KOPT-K1 (cell line): Measurements from ENCODE around the gene SLC1A7.

Source experiments
- H3K27ac ChIP-seq: fragments of 200-600 bp; sonication (generic); 2 replicates; pipeline ENCODE4 v1.5.1; 2016; ENCODE audit warnings: antibody characterized with exemption, mild to moderate bottlenecking, low read depth, low read length; ENCODE audit not compliant: poor library complexity, severe bottlenecking
- H3K36me3 ChIP-seq: fragments of 200-600 bp; sonication (generic); 2 replicates; pipeline ENCODE4 v1.5.1; 2017; ENCODE audit warnings: antibody characterized with exemption, mild to moderate bottlenecking, low read length, moderate library complexity; ENCODE audit not compliant: insufficient read depth
- H3K9me3 ChIP-seq: fragments of 200-600 bp; sonication (generic); 2 replicates; pipeline ENCODE4 v1.5.1; 2017; ENCODE audit warnings: antibody characterized with exemption, low read length, mild to moderate bottlenecking; ENCODE audit not compliant: insufficient read depth, poor library complexity, severe bottlenecking

Gene SLC1A7

GRCh38 chr1:53132176-53132575 lies 10.3 kb downstream of the SLC1A7 start:
- Histone ChIP-seq H3K36me3 (no peaks in the 10 kb centered on the region), H3K27ac (no peak overlapping the region), H3K9me3 (no peaks in the 10 kb centered on the region)

- no peaks in the 10 kb centered on the region for H3K36me3 ChIP-seq
- H3K27ac ChIP-seq, result no peak overlapping the region
- H3K9me3 ChIP-seq, result no peaks in the 10 kb centered on the region
These were observed 10.9 kb downstream of the SLC1A7 start for GRCh38 chr1:53131590-53131938.

GRCh38 chr1:53130878-53131589 lies 11.4 kb downstream of the SLC1A7 start:
- H3K9me3 ChIP-seq, result no peaks in the 10 kb centered on the region
- no peak overlapping the region for H3K27ac ChIP-seq
- no peaks in the 10 kb centered on the region for H3K36me3 ChIP-seq

- Histone ChIP-seq H3K36me3 (no peaks in the 10 kb centered on the region), H3K27ac (no peak overlapping the region), H3K9me3 (no peaks in the 10 kb centered on the region)
These were observed 11.9 kb downstream of the SLC1A7 start for GRCh38 chr1:53130598-53130877.

- Histone ChIP-seq H3K9me3 (no peaks in the 10 kb centered on the region), H3K36me3 (no peaks in the 10 kb centered on the region), H3K27ac (no peak overlapping the region)
These were observed 12.4 kb downstream of the SLC1A7 start for GRCh38 chr1:53129891-53130597.

- H3K36me3 ChIP-seq, result no peaks in the 10 kb centered on the region
- no peaks in the 10 kb centered on the region for H3K9me3 ChIP-seq
These were observed 14.0 kb downstream of the SLC1A7 start for GRCh38 chr1:53128401-53128800.

GRCh38 chr1:53127546-53127945 lies 14.9 kb downstream of the SLC1A7 start:
- no peaks in the 10 kb centered on the region for H3K36me3 ChIP-seq

More at GRCh38 chr1:53128401-53128800, 14.0 kb downstream of the SLC1A7 start:
- H3K27ac ChIP-seq, result no peak overlapping the region

GRCh38 chr1:53126495-53126894 lies 15.9 kb downstream of the SLC1A7 start:
- Histone ChIP-seq H3K27ac (no peak overlapping the region), H3K9me3 (no peaks in the 10 kb centered on the region), H3K36me3 (no peaks in the 10 kb centered on the region)

More at GRCh38 chr1:53127546-53127945, 14.9 kb downstream of the SLC1A7 start:
- Histone ChIP-seq H3K27ac (no peak overlapping the region), H3K9me3 (no peaks in the 10 kb centered on the region)

GRCh38 chr1:53125623-53126360 lies 16.6 kb downstream of the SLC1A7 start:
- Histone ChIP-seq H3K27ac (no peak overlapping the region), H3K36me3 (no peaks in the 10 kb centered on the region), H3K9me3 (no peaks in the 10 kb centered on the region)

GRCh38 chr1:53125122-53125521 lies 17.3 kb downstream of the SLC1A7 start:
- H3K27ac ChIP-seq, result no peak overlapping the region

GRCh38 chr1:53123453-53124140 lies 18.8 kb downstream of the SLC1A7 start:
- H3K27ac ChIP-seq, result no peak overlapping the region
- H3K9me3 ChIP-seq, result no peaks in the 10 kb centered on the region
- H3K36me3 ChIP-seq, result no peaks in the 10 kb centered on the region

More at GRCh38 chr1:53125122-53125521, 17.3 kb downstream of the SLC1A7 start:
- H3K9me3 ChIP-seq, result no peaks in the 10 kb centered on the region
- no peaks in the 10 kb centered on the region for H3K36me3 ChIP-seq

GRCh38 chr1:53122961-53123413 lies 19.5 kb downstream of the SLC1A7 start:
- no peaks in the 10 kb centered on the region for H3K9me3 ChIP-seq
- no peaks in the 10 kb centered on the region for H3K36me3 ChIP-seq
- no peak overlapping the region for H3K27ac ChIP-seq

- H3K36me3 ChIP-seq, result no peaks in the 10 kb centered on the region
- no peak overlapping the region for H3K27ac ChIP-seq
- H3K9me3 ChIP-seq, result no peaks in the 10 kb centered on the region
These were observed 20.1 kb downstream of the SLC1A7 start for GRCh38 chr1:53122201-53122885.

- Histone ChIP-seq H3K36me3 (no peaks in the 10 kb centered on the region), H3K9me3 (no peaks in the 10 kb centered on the region), H3K27ac (no peak overlapping the region)
These were observed 20.9 kb downstream of the SLC1A7 start for GRCh38 chr1:53121319-53122172.
